IMR-90 (cell line): Measurements from ENCODE around the gene MYH11. TPM values are rescaled to one million over a fixed set of nuclear protein-coding genes. Genes with fewer than 3 reads are reported as not detected.

Source experiments
- ATAC-seq: fragments of 200-7000 bp; cut with Tn5 transposase; 2 replicates; pipeline ENCODE4 v1.9.1; 2020; ENCODE audit warnings: low read depth, mild to moderate bottlenecking, moderate library complexity
- BruUV-seq: library from RNA; stranded (reverse); fragments of 400-500 nt; replicated peaks from 2 replicates; lab custom pipeline; 2021; lab: Mats Ljungman, UMichigan
- CTCF ChIA-PET: fragments of 300-600 bp; formaldehyde crosslinking; extraction: SDS; loops from one replicate; lab custom pipeline; 2021; ENCODE audit warnings: antibody characterized with exemption; lab: Yijun Ruan, JAX
- POLR2A ChIA-PET: fragments of 300-600 bp; sonication (Branson Sonifier 250); formaldehyde crosslinking; loops from one replicate; lab custom pipeline; 2022; ENCODE audit warnings: antibody characterized with exemption; ENCODE audit not compliant: unreplicated experiment; lab: Charles Lee
- DNase-seq: peaks from one replicate; pipeline ENCODE4 v3.0.0; 2013
- H2AFZ ChIP-seq: replicated peaks from 2 replicates; pipeline ENCODE3; 2013; ENCODE audit warnings: low read length, mild to moderate bottlenecking; ENCODE audit not compliant: poor library complexity
- H2AK5ac ChIP-seq: 2 replicates; pipeline ENCODE4 v1.6.1; 2013; ENCODE audit warnings: low read depth, low read length, inconsistent platforms
- H2AK9ac ChIP-seq: replicated peaks from 2 replicates; pipeline ENCODE3; 2013; ENCODE audit warnings: mild to moderate bottlenecking, low read depth, low read length, moderate library complexity; ENCODE audit not compliant: poor library complexity
- H2BK120ac ChIP-seq: 2 replicates; pipeline ENCODE4 v1.6.1; 2013; ENCODE audit warnings: low read depth, low read length, inconsistent platforms
- H2BK15ac ChIP-seq: 3 replicates; pipeline ENCODE4 v1.6.1; 2013; ENCODE audit warnings: low read depth, low read length, inconsistent platforms
- H2BK20ac ChIP-seq: 2 replicates; pipeline ENCODE4 v1.6.1; 2013; ENCODE audit warnings: low read depth, mild to moderate bottlenecking, inconsistent platforms, low read length, moderate library complexity
- H2BK5ac ChIP-seq: 2 replicates; pipeline ENCODE4 v1.6.1; 2013; ENCODE audit warnings: mild to moderate bottlenecking, low read depth, low read length, inconsistent platforms; ENCODE audit not compliant: poor library complexity, severe bottlenecking
- H3K14ac ChIP-seq: replicated peaks from 2 replicates; pipeline ENCODE4 v1.6.1; 2013; ENCODE audit warnings: low read depth, low read length, inconsistent platforms
- H3K18ac ChIP-seq: 2 replicates; pipeline ENCODE4 v1.6.1; 2013; ENCODE audit warnings: low read depth, low read length, control low read depth
- H3K23ac ChIP-seq: 2 replicates; pipeline ENCODE4 v1.6.1; 2013; ENCODE audit warnings: low read depth, low read length, inconsistent platforms
- H3K27ac ChIP-seq: 2 replicates; pipeline ENCODE4 v1.5.1; 2013; ENCODE audit warnings: mild to moderate bottlenecking, control low read depth, low read length; ENCODE audit not compliant: insufficient read depth
- H3K27me3 ChIP-seq: 2 replicates; pipeline ENCODE4 v1.6.1; 2013; ENCODE audit warnings: low read length; ENCODE audit not compliant: control insufficient read depth, insufficient read depth
- H3K36me3 ChIP-seq: 2 replicates; pipeline ENCODE4 v1.6.1; 2013; ENCODE audit warnings: low read length, mixed read lengths; ENCODE audit not compliant: control insufficient read depth, insufficient read depth
- H3K4ac ChIP-seq: 2 replicates; pipeline ENCODE4 v1.6.1; 2013; ENCODE audit warnings: low read depth, low read length, inconsistent platforms
- H3K4me1 ChIP-seq: 2 replicates; pipeline ENCODE4 v1.6.1; 2013; ENCODE audit warnings: low read length, mixed read lengths; ENCODE audit not compliant: control insufficient read depth, insufficient read depth
- H3K4me2 ChIP-seq: 2 replicates; pipeline ENCODE4 v1.6.1; 2013; ENCODE audit warnings: low read depth, mild to moderate bottlenecking, control low read depth, low read length, moderate library complexity
- H3K4me3 ChIP-seq: 2 replicates; pipeline ENCODE4 v1.5.1; 2013; ENCODE audit warnings: low read depth, mild to moderate bottlenecking, control low read depth, low read length, moderate library complexity; ENCODE audit not compliant: insufficient read depth
- H3K56ac ChIP-seq: 2 replicates; pipeline ENCODE4 v1.6.1; 2013; ENCODE audit warnings: low read length, inconsistent platforms; ENCODE audit not compliant: insufficient read depth; ENCODE audit errors: extremely low read depth
- H3K79me1 ChIP-seq, 2 experiments: 2 replicates each; pipeline ENCODE4 v1.6.1; 2013; ENCODE audit warnings: low read length in 2 of 2, inconsistent platforms in 1 of 2, low read depth in 1 of 2
- H3K9ac ChIP-seq: 2 replicates; pipeline ENCODE4 v1.6.1; 2013; ENCODE audit warnings: low read depth, low read length, control low read depth
- H3K9me1 ChIP-seq: 2 replicates; pipeline ENCODE4 v1.6.1; 2013; ENCODE audit warnings: low read length, inconsistent platforms; ENCODE audit not compliant: insufficient read depth
- H3K9me3 ChIP-seq: 2 replicates; pipeline ENCODE4 v1.6.1; 2013; ENCODE audit warnings: low read length; ENCODE audit not compliant: control insufficient read depth, insufficient read depth
- H4K20me1 ChIP-seq: 2 replicates; pipeline ENCODE4 v1.6.1; 2013; ENCODE audit warnings: low read length, inconsistent platforms; ENCODE audit not compliant: insufficient read depth
- H4K5ac ChIP-seq: 2 replicates; pipeline ENCODE4 v1.6.1; 2013; ENCODE audit warnings: mild to moderate bottlenecking, low read depth, low read length, control low read depth
- H4K8ac ChIP-seq, 2 experiments: 2 replicates each; pipeline ENCODE4 v1.6.1; 2013; ENCODE audit warnings: low read depth in 2 of 2, low read length in 2 of 2, control low read depth in 1 of 2, inconsistent platforms in 1 of 2
- H4K91ac ChIP-seq: 2 replicates; pipeline ENCODE4 v1.6.1; 2013; ENCODE audit warnings: low read depth, low read length, inconsistent platforms; ENCODE audit not compliant: insufficient read depth
- BHLHE40 ChIP-seq: fragments of 150-350 bp; IDR thresholded peaks from 2 replicates; pipeline ENCODE4 v1.6.1; 2016; ENCODE audit warnings: mild to moderate bottlenecking, low read depth, low read length
- CEBPB ChIP-seq: IDR thresholded peaks from 2 replicates; pipeline ENCODE4 v1.6.1; 2012; ENCODE audit warnings: low read depth, low read length, improper control_type of control experiment
- CTCF ChIP-seq: conservative IDR thresholded peaks from 2 replicates; pipeline ENCODE4 v1.5.1; 2012; ENCODE audit warnings: mild to moderate bottlenecking, low read depth, low read length, improper control_type of control experiment
- ELK1 ChIP-seq: fragments of 150-350 bp; IDR thresholded peaks from 2 replicates; pipeline ENCODE4 v1.6.1; 2016; ENCODE audit warnings: low read depth, mild to moderate bottlenecking, low read length, moderate library complexity, borderline replicate concordance
- FOS ChIP-seq: fragments of 150-350 bp; IDR thresholded peaks from 2 replicates; pipeline ENCODE4 v1.6.1; 2016; ENCODE audit warnings: low read depth, low read length
- MAFK ChIP-seq: IDR thresholded peaks from 2 replicates; pipeline ENCODE4 v1.6.1; 2012; ENCODE audit warnings: low read depth, low read length, improper control_type of control experiment
- MAZ ChIP-seq: IDR thresholded peaks from 2 replicates; pipeline ENCODE4 v1.6.1; 2012; ENCODE audit warnings: low read depth, mild to moderate bottlenecking, low read length, improper control_type of control experiment, moderate library complexity, borderline replicate concordance
- MXI1 ChIP-seq: IDR thresholded peaks from 2 replicates; pipeline ENCODE4 v1.6.1; 2012; ENCODE audit warnings: low read depth, mild to moderate bottlenecking, low read length, moderate library complexity, borderline replicate concordance
- NFE2L2 ChIP-seq: fragments of 150-350 bp; IDR thresholded peaks from 2 replicates; pipeline ENCODE4 v1.6.1; 2016; ENCODE audit warnings: low read depth, mild to moderate bottlenecking, low read length
- POLR2A ChIP-seq: IDR thresholded peaks from 2 replicates; pipeline ENCODE4 v1.6.1; 2012; ENCODE audit warnings: mild to moderate bottlenecking, low read depth, low read length
- RCOR1 ChIP-seq: IDR thresholded peaks from 2 replicates; pipeline ENCODE4 v1.6.1; 2012; ENCODE audit warnings: mild to moderate bottlenecking, low read length, improper control_type of control experiment; ENCODE audit not compliant: insufficient replicate concordance
- RFX5 ChIP-seq: IDR thresholded peaks from 2 replicates; pipeline ENCODE4 v1.8.0; 2012; ENCODE audit warnings: low read depth, mild to moderate bottlenecking, low read length, moderate library complexity
- SMC3 ChIP-seq: fragments of 150-350 bp; IDR thresholded peaks from 2 replicates; pipeline ENCODE4 v1.6.1; 2016; ENCODE audit warnings: low read depth, mild to moderate bottlenecking, antibody characterized with exemption, low read length, moderate library complexity
- USF2 ChIP-seq: fragments of 150-350 bp; IDR thresholded peaks from 2 replicates; pipeline ENCODE4 v1.6.1; 2017; ENCODE audit warnings: mild to moderate bottlenecking, antibody characterized with exemption, low read length, low read depth
- WGBS, 2 experiments: methylation state at CpG; one replicate each; pipeline versions ENCODE4 v1.1.5 to v1.1.7; 2013; ENCODE audit warnings: missing lambda C conversion rate in 2 of 2; ENCODE audit not compliant: insufficient read length in 1 of 2; ENCODE audit errors: extremely low coverage in 2 of 2; 5-methylcytosine and 5-hydroxymethylcytosine counted together
- dilution Hi-C: fragments of 300-500 bp; cut with HindIII; formaldehyde crosslinking; loops from one replicate; pipeline ENCODE4 v1.14.3; 2018; ENCODE audit warnings: low sequenced_read_pairs; ENCODE audit not compliant: unreplicated experiment
- in situ Hi-C: fragments of 300-500 bp; cut with MboI; formaldehyde crosslinking; loops from 3 replicates; pipeline ENCODE4 v1.14.3; 2019; ENCODE audit warnings: low sequenced_read_pairs, inconsistent platforms, mixed read lengths
- intact Hi-C: fragments of 100-400 bp; cut with micrococcal nuclease; formaldehyde crosslinking; loops from 2 replicates; pipeline ENCODE4 v1.10.0; 2022
- polyA plus RNA-seq, 3 experiments: library from polyadenylated mRNA; depleted of rRNA; stranded (reverse); fragments of >200 nt; gene quantifications; 2 replicates each; pipeline ENCODE4 v1.2.3, GENCODE V29; 2012; ENCODE audit warnings: low replicate concordance in 1 of 3
- total RNA-seq: library from RNA; depleted of rRNA; stranded (reverse); fragments of >200 nt; gene quantifications from 2 replicates; pipeline ENCODE4 v1.2.3, GENCODE V29; 2012

MYH11 gene
- total and polyA plus RNA-seq, 2 of the 4 experiments (the other 2 are of a cell fraction), result under 0.01 to 0.12 TPM

- Histone ChIP-seq H3K18ac (no peak overlapping the region), H2BK5ac (no peak overlapping the region), H2AFZ (no peak overlapping the region), H3K9me1 (no peaks in the 10 kb centered on the region), H3K4me2 (no peak overlapping the region), H3K56ac (no peak overlapping the region), H4K20me1 (no peaks in the 10 kb centered on the region), H4K5ac (no peak overlapping the region), H3K9me3 (peaks cover 7% of the 10 kb centered on the region), H3K4me3 (no peak overlapping the region), H3K27ac (no peak overlapping the region), H2AK9ac (no peak overlapping the region), H2BK120ac (no peak overlapping the region), H2AK5ac (no peak overlapping the region), H3K27me3 (no peaks in the 10 kb centered on the region), H3K9ac (no peak overlapping the region), H3K23ac (no peak overlapping the region), H4K8ac (no peak overlapping the region), H3K36me3 (no peaks in the 10 kb centered on the region), H2BK15ac (no peak overlapping the region), H4K91ac (no peak overlapping the region), H3K79me1 (no peaks in the 10 kb centered on the region), H3K4me1 (peaks cover 2% of the 10 kb centered on the region; the same call in 1 of the 2 replicates), H3K14ac (no peak overlapping the region), H3K4ac (no peak overlapping the region), H2BK20ac (no peak overlapping the region)
- intact Hi-C loops (no loop called here), dilution Hi-C loops (no loop called here), in situ Hi-C loops (no loop called here)
- ChIA-PET POLR2A (no interaction called here), CTCF (no interaction called here)
- no peak for ATAC-seq
- WGBS, 2 experiments, result no CpG with 5 or more reads among the region's 1 CpG
- DNase-seq, result no peak
- TF ChIP-seq MAFK (no peak), RCOR1 (no peak), FOS (no peak), SMC3 (no peak), USF2 (no peak), CEBPB (no peak), CTCF (no peak), POLR2A (no peak), RFX5 (no peak), MXI1 (no peak), ELK1 (no peak), BHLHE40 (no peak), MAZ (no peak), NFE2L2 (no peak)
- BruUV-seq, result no TSS peak
Observed at GRCh38 chr16:15743657-15744056, 113.2 kb downstream of the MYH11 start.
